Fibroblast of skin of right quadriceps (primary cell): Measurements from ENCODE around the gene COL25A1.
A peak's percentile ranks its signal among the peaks of the same experiment; 100 is the strongest.

Experiments used
- DNase-seq: peaks from one replicate; pipeline ENCODE4 v3.0.0-alpha.2; 2013

The COL25A1 gene

GRCh38 chr4:108839333-108839732 lies 463.1 kb downstream of the COL25A1 start:
- no peak for DNase-seq

- DNase-seq = no peak
Measured at GRCh38 chr4:108838451-108838850, 464.0 kb downstream of the COL25A1 start.

- peak; percentile 66 for DNase-seq
Measured at GRCh38 chr4:108834835-108835384, 467.5 kb downstream of the COL25A1 start.

DNA sequence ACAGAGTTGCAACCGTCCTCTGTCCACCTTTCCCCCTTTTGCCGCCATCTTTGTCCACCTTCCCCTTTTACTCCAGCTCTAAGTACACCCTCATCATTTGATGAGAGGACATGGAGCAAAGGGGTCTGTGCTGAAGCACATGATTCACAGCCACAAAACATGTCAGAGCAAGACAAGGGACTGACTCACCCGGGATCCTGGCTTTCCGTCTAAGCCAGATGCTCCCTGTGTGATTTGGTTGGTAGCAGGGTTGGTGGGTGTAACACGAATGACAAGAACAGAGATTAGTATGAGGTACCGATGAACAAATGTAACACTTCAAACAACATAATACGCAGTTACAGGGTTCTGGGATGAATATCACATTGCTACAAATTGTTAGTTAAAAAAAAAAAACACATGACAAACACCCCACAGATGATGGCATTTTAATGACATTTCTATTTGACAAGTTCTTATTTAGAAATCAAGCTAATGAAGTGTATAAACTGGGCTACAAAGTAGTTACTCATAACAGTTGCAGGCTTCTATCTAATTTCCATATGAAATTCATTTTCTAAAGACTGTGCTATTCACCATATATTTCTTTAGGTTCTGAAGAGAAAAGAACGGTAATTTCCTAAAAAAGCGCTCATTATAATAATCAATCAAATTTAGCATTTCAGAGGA lies 468.2 kb downstream of the COL25A1 start:
- DNase-seq = peak; percentile 90

GRCh38 chr4:108833046-108833445 lies 469.4 kb downstream of the COL25A1 start:
- no peak for DNase-seq

- DNase-seq = peak; percentile 54
Measured at GRCh38 chr4:108831886-108832285, 470.6 kb downstream of the COL25A1 start.

GRCh38 chr4:108831291-108831690 lies 471.2 kb downstream of the COL25A1 start:
- peak; percentile 59 for DNase-seq

- DNase-seq = peak; percentile 68
Measured at GRCh38 chr4:108830509-108831244, 471.8 kb downstream of the COL25A1 start.

DNA sequence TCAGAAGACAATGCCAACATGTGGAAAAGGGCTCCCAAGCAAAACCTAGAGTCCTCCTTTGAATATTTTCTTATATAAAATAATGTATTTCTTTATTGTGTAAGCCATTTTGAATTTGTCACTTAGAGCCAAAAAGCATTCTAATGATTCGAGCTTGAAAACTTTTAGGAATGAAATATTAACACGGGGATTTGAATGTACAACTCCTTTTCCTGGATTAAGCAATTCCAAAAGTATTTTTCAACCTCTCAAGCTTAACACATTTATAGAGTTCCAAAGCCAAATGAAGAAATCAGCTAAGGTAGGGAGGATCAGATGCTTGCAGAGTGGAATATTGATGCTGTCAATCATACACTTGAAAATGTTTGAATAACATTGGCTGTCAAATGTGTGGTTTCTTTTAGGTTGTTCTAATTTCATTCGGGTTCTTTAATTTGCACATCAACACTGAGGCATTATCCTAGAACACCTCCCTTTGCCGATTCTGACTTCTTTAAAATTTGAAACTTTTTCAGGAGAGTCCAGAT lies 472.4 kb downstream of the COL25A1 start:
- peak; percentile 64 for DNase-seq

DNA sequence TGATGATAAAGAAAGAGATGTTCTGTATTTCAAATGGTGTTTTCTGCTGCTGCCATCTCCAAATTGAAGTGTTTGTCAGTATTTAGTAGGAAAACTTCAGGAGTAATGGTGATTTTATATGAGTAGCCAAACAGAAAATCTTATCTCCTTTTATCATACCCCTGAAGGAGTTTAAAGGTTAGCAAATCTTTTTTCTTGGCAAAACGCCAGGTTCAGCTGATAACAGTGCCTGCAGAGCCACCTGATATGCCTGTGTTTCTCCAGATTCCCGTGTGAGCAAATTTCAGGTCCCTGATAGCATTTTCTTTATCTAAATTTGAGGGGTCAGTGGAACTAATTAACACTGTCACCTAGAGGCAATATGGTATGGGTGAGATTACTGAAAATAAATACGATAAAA lies 473.8 kb downstream of the COL25A1 start:
- DNase-seq = no peak

DNA sequence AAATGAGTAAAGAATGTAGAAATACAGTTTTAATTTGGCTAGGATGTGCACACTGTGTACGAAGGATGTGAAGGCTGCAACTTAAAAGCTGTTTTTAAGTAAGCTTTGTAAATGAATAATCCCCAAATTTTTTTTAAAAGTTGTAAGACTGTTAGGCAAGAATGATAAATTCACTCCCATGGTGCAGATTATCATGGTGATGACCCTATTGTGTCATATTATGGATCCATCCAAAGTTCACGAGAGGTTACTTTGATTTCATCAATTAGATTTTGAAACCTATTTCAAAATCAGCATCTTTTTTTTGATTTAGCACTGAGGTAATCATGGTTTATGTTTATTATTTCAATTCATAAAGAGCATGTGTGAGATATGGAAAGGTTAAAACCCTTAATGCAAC lies 476.7 kb downstream of the COL25A1 start:
- no peak for DNase-seq

DNA sequence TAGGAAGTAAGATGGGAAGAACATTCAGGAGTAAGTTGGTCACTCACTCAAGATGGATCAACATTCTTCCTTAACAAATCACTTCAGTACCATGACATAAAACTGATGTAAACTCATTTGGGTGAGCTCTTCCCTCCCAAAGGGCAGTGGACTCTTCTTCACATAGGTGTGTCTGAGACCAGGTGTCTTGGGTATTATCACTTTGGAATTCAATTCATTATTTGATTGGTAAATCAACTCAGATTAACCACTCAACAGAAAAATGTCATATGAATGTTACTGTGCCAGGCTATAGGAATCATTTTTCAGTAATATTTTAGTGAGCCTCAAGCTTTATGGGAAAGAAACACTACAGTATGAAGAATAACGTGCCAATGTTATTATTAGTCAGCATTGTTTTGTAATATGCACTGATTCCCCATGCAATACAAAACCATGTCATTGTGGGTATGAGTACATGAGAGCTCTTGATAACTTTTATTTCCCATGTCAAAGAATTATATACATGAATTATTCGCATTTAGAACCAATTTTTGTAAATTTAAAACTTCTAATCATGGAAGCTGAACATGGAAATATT lies 481.0 kb downstream of the COL25A1 start:
- DNase-seq = peak; percentile 58

- DNase-seq = peak; percentile 65
Measured at GRCh38 chr4:108820492-108821350, 481.7 kb downstream of the COL25A1 start.

- DNase-seq = no peak
Measured at GRCh38 chr4:108814326-108814725, 488.1 kb downstream of the COL25A1 start.

GRCh38 chr4:108813261-108813660 lies 489.2 kb downstream of the COL25A1 start:
- no peak for DNase-seq

GRCh38 chr4:108811486-108811885 lies 491.0 kb downstream of the COL25A1 start:
- DNase-seq = no peak

DNA sequence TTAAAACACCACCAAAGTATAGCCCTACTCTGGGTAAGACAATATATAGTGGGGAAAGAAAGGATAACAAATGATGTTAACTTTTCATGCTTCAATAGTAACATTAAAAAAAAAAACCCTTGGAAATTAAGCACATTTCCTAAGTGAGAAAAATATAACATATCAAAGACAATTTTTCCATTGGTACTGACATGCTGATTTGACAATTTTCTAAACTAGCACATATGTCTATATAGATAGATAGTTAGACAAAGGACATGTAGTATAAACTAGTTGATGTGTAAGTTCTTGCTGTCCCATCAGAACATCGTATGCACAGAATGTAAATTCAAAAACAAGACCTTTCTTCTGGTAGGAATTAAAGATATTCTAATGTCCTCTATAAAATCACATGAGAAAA lies 492.4 kb downstream of the COL25A1 start:
- no peak for DNase-seq

- DNase-seq = no peak
Measured at GRCh38 chr4:108804648-108805273, 497.7 kb downstream of the COL25A1 start.

- DNase-seq = no peak
Measured at GRCh38 chr4:108799306-108799705, 503.2 kb downstream of the COL25A1 start.

- DNase-seq = no peak
Measured at GRCh38 chr4:108796173-108796572, 506.3 kb downstream of the COL25A1 start.

DNA sequence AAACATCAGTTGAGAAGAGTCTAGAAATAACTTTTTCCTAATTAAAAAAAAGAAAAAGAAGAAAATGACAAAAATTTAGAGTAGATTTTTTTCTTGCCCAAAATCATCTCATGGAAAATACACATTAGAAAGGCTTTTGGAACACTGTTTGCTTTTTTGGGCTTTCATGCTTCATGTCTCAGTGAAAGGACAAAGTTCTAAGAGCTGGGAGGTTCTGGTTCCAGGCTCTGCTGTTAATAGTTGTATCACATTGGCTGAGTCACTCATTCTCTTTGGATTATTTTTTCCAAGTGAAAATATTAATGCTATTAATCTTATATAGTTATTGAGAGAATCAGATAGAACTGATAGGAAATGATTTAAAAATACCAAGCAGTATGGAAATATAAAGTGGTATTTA lies 506.7 kb downstream of the COL25A1 start:
- no peak for DNase-seq

DNA sequence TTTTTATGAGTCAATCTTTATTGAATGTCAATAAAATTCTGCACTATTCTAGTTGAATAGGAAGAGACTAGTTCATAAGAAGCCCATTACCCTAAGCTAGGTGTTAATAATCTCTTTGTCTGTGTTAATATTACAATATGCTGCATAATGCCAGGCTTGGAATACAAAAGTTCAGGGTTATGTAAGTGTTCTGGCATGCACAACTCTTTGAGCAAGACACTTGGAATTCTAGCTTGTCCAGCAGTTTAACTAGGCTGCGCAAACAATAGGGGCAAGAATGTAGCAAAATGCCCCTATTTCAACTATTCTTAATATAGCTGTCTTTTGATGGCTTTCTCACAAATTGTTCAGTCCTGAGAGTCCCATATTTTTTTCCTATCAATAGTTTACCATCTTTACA lies 508.3 kb downstream of the COL25A1 start:
- DNase-seq = peak; percentile 38
